Measurements from ENCODE around the gene TGFA. TPM values are rescaled to one million over a fixed set of nuclear protein-coding genes. Genes with fewer than 3 reads are reported as not detected.

Gene TGFA
- total RNA-seq, 1 donor from 2014 or later: 1.4 TPM

GRCh38 chr2:70473101-70473722 is 80.4 kb downstream of the TGFA start:
- no peaks in the 10 kb centered on the region for H3K9me3 Mint-ChIP-seq

GRCh38 chr2:70472221-70472890 is 81.3 kb downstream of the TGFA start:
- Mint-ChIP-seq H3K4me3 (no peak overlapping the region), H3K36me3 (ENCODE audit: low read depth) (no peaks in the 10 kb centered on the region), H3K27me3 (ENCODE audit: low read depth) (no peaks in the 10 kb centered on the region), H3K27ac (ENCODE audit: unreplicated experiment) (no peak overlapping the region), H3K4me1 (peaks cover 42% of the 10 kb centered on the region), H3K9me3 (no peaks in the 10 kb centered on the region)
- no peak for TF ChIP-seq CTCF (conservative IDR thresholded peaks at IDR 0.05)
- no peak for DNase-seq (ENCODE audit: low read depth, low spot score)

More at GRCh38 chr2:70473101-70473722, 80.4 kb downstream of the TGFA start:
- Mint-ChIP-seq H3K4me3 (no peak overlapping the region), H3K4me1 (peaks cover 39% of the 10 kb centered on the region), H3K27me3 (ENCODE audit: low read depth) (no peaks in the 10 kb centered on the region), H3K36me3 (ENCODE audit: low read depth) (no peaks in the 10 kb centered on the region), H3K27ac (ENCODE audit: unreplicated experiment) (no peak overlapping the region)
- no peak for DNase-seq (ENCODE audit: low read depth, low spot score)
- no peak for TF ChIP-seq CTCF (conservative IDR thresholded peaks at IDR 0.05)

- H3K4me3 Mint-ChIP-seq: no peak overlapping the region
- H3K27ac Mint-ChIP-seq (ENCODE audit: unreplicated experiment): no peak overlapping the region
- H3K27me3 Mint-ChIP-seq (ENCODE audit: low read depth): no peaks in the 10 kb centered on the region
These were observed 82.5 kb downstream of the TGFA start for GRCh38 chr2:70471129-70471528.

GRCh38 chr2:70469961-70470360 is 83.7 kb downstream of the TGFA start:
- Mint-ChIP-seq H3K27ac (ENCODE audit: unreplicated experiment) (no peak overlapping the region), H3K9me3 (no peaks in the 10 kb centered on the region), H3K36me3 (ENCODE audit: low read depth) (no peaks in the 10 kb centered on the region), H3K27me3 (ENCODE audit: low read depth) (no peaks in the 10 kb centered on the region), H3K4me1 (peaks cover 42% of the 10 kb centered on the region), H3K4me3 (no peak overlapping the region)
- no peak for TF ChIP-seq CTCF (conservative IDR thresholded peaks at IDR 0.05)
- DNase-seq (ENCODE audit: low read depth, low spot score): no peak

More at GRCh38 chr2:70471129-70471528, 82.5 kb downstream of the TGFA start:
- H3K9me3 Mint-ChIP-seq: no peaks in the 10 kb centered on the region
- DNase-seq (ENCODE audit: low read depth, low spot score): no peak
- peaks cover 42% of the 10 kb centered on the region for H3K4me1 Mint-ChIP-seq
- no peak for TF ChIP-seq CTCF (conservative IDR thresholded peaks at IDR 0.05)
- no peaks in the 10 kb centered on the region for H3K36me3 Mint-ChIP-seq (ENCODE audit: low read depth)

- peaks cover 41% of the 10 kb centered on the region for H3K4me1 Mint-ChIP-seq
- no peak for DNase-seq (ENCODE audit: low read depth, low spot score)
These were observed 84.2 kb downstream of the TGFA start for GRCh38 chr2:70469435-70469834.

More at GRCh38 chr2:70469435-70469834, 84.2 kb downstream of the TGFA start:
- Mint-ChIP-seq H3K9me3 (no peaks in the 10 kb centered on the region), H3K27ac (ENCODE audit: unreplicated experiment) (no peak overlapping the region), H3K27me3 (ENCODE audit: low read depth) (no peaks in the 10 kb centered on the region), H3K36me3 (ENCODE audit: low read depth) (no peaks in the 10 kb centered on the region), H3K4me3 (no peak overlapping the region)
- peak; percentile 40 for TF ChIP-seq CTCF (conservative IDR thresholded peaks at IDR 0.05)

Data from neural crest cell (in vitro differentiated cells).